Prostate gland (tissue), 2 donors: ENCODE results near the gene CPS1.

Experiments
- POLR2A ChIP-seq: fragments of 450-650 bp; IDR thresholded peaks from one replicate; pipeline ENCODE4 v1.6.1; 2016; ENCODE audit warnings: antibody characterized with exemption, mild to moderate bottlenecking
- TF ChIP-seq, protein P1 (sequence below), 4 experiments: fragments of 200-600 bp in 2 of 4; fragments of 450-650 bp in 2 of 4; sonication (generic) in 2 of 4; IDR thresholded peaks; 1 replicate in 3 of 4; 2 replicates in 1 of 4; pipeline ENCODE4 v1.5.1; 2016 to 2019; ENCODE audit warnings: antibody characterized with exemption in 4 of 4, mild to moderate bottlenecking in 2 of 4, moderate library complexity in 2 of 4

DNA sequence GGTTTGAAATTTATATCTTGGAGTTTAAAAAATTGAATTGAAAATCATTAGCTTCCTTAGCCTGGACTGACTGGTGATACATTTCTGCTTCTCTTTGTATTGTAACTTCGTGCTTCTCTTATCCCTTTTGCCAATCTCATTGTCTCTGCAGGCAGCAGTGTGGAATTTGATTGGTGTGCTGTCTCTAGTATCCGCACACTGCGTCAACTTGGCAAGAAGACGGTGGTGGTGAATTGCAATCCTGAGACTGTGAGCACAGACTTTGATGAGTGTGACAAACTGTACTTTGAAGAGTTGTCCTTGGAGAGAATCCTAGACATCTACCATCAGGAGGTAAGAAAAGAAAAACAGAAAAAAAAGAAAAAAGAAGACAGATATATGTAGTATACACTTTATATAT lies 85.9 kb downstream of the CPS1 start:
- TF ChIP-seq, protein P1, sequence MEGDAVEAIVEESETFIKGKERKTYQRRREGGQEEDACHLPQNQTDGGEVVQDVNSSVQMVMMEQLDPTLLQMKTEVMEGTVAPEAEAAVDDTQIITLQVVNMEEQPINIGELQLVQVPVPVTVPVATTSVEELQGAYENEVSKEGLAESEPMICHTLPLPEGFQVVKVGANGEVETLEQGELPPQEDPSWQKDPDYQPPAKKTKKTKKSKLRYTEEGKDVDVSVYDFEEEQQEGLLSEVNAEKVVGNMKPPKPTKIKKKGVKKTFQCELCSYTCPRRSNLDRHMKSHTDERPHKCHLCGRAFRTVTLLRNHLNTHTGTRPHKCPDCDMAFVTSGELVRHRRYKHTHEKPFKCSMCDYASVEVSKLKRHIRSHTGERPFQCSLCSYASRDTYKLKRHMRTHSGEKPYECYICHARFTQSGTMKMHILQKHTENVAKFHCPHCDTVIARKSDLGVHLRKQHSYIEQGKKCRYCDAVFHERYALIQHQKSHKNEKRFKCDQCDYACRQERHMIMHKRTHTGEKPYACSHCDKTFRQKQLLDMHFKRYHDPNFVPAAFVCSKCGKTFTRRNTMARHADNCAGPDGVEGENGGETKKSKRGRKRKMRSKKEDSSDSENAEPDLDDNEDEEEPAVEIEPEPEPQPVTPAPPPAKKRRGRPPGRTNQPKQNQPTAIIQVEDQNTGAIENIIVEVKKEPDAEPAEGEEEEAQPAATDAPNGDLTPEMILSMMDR (IDR thresholded peaks at IDR 0.05): no peak
- TF ChIP-seq POLR2A: no peak
